ENCODE results near the gene TOB1. TPM values are rescaled to one million over a fixed set of nuclear protein-coding genes. Genes with fewer than 3 reads are reported as not detected.
"Not testable (repeated sequence)": the region's sequence is repeated elsewhere in the genome, so short reads cannot be mapped to it uniquely, and the experiment has no call there.

TOB1 gene
- total and polyA plus RNA-seq, 2 donors, result 7.7 to 49.3 TPM

- peak overlapping the region; percentile 84 to 97 for H3K27ac ChIP-seq (ENCODE audit: low read depth in 1 of 2, low read length in 1 of 2)
- H3K4me1 ChIP-seq (ENCODE audit: control insufficient read depth in 2 of 2, insufficient read depth in 2 of 2, low read length in 2 of 2), result peaks cover 9 to 18% of the 10 kb centered on the region in 2 donors
- H3K36me3 ChIP-seq (ENCODE audit: control insufficient read depth in 2 of 2, insufficient read depth in 2 of 2, low read length in 1 of 2), result peaks cover 7 to 15% of the 10 kb centered on the region in 2 donors
- WGBS, result 1% methylated on average over 46 of the region's 50 CpGs
- no peaks in the 10 kb centered on the region for H3K27me3 ChIP-seq (ENCODE audit: control insufficient read depth in 2 of 2, insufficient read depth in 1 of 2, low read length in 1 of 2)
- peak overlapping the region; percentile 81 to 96 for H3K4me3 ChIP-seq (ENCODE audit: low read length in 2 of 2)
- H3K9me3 ChIP-seq (ENCODE audit: control insufficient read depth in 2 of 2, insufficient read depth in 1 of 2, low read length in 1 of 2), result peaks cover 0 to 7% of the 10 kb centered on the region in 2 donors
- DNase-seq (ENCODE audit: low read depth in 6 of 9, low spot score in 9 of 9), result peak in 8 of 9 donors; percentile 39 to 79 (median 56)
Measured at GRCh38 chr17:50865060-50865867, 890 bp downstream of the TOB1 start.

GRCh38 chr17:50864747-50865059 is 1.5 kb downstream of the TOB1 start:
- WGBS, result 27% methylated on average over 6 of the region's 6 CpGs
- Histone ChIP-seq H3K9me3 (ENCODE audit: control insufficient read depth in 2 of 2, insufficient read depth in 1 of 2, low read length in 1 of 2) (peaks cover 0 to 7% of the 10 kb centered on the region in 2 donors), H3K36me3 (ENCODE audit: control insufficient read depth in 2 of 2, insufficient read depth in 2 of 2, low read length in 1 of 2) (peaks cover 7 to 15% of the 10 kb centered on the region in 2 donors), H3K27ac (ENCODE audit: low read depth in 1 of 2, low read length in 1 of 2) (peak overlapping the region; percentile 84 to 97), H3K4me3 (ENCODE audit: low read length in 2 of 2) (peak overlapping the region; percentile 81 to 96), H3K4me1 (ENCODE audit: control insufficient read depth in 2 of 2, insufficient read depth in 2 of 2, low read length in 2 of 2) (peaks cover 9 to 18% of the 10 kb centered on the region in 2 donors), H3K27me3 (ENCODE audit: control insufficient read depth in 2 of 2, insufficient read depth in 1 of 2, low read length in 1 of 2) (no peaks in the 10 kb centered on the region)
- DNase-seq (ENCODE audit: low read depth in 6 of 9, low spot score in 9 of 9), result no peak

DNA sequence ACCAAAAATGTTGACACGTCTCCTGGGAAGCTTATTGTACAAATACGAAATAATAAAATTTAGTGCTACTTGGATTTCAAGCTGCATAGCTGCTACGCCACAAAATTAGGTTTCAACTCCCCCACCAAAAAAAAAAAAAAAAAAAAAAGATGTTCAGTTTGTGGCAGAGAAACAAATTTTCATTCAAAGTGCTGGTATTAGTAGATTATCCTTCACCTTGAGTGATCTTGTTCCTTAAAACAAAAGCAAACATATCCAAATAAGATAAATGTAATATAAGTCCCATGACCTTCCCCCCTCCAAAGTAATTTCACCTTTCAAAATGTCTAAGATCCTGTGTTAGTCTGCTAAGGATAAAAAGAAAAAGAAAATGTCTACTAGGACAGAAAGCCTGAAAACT is 2.2 kb downstream of the TOB1 start:
- peaks cover 9 to 18% of the 10 kb centered on the region in 2 donors for H3K4me1 ChIP-seq (ENCODE audit: control insufficient read depth in 2 of 2, insufficient read depth in 2 of 2, low read length in 2 of 2)
- H3K27me3 ChIP-seq (ENCODE audit: control insufficient read depth in 2 of 2, insufficient read depth in 1 of 2, low read length in 1 of 2), result no peaks in the 10 kb centered on the region
- H3K4me3 ChIP-seq (ENCODE audit: low read length in 2 of 2), result no peak overlapping the region
- peaks cover 0 to 7% of the 10 kb centered on the region in 2 donors for H3K9me3 ChIP-seq (ENCODE audit: control insufficient read depth in 2 of 2, insufficient read depth in 1 of 2, low read length in 1 of 2)
- 92% methylated on average over 3 of the region's 3 CpGs for WGBS
- H3K36me3 ChIP-seq (ENCODE audit: control insufficient read depth in 2 of 2, insufficient read depth in 2 of 2, low read length in 1 of 2), result peaks cover 7 to 15% of the 10 kb centered on the region in 2 donors
- H3K27ac ChIP-seq (ENCODE audit: low read depth in 1 of 2, low read length in 1 of 2), result no peak overlapping the region
- no peak for DNase-seq (ENCODE audit: low read depth in 6 of 9, low spot score in 9 of 9)

- H3K9me3 ChIP-seq (ENCODE audit: control insufficient read depth in 2 of 2, insufficient read depth in 1 of 2, low read length in 1 of 2), result peaks cover 0 to 7% of the 10 kb centered on the region in 2 donors
- peak overlapping the region in 1 of 2 donors; percentile 8 for H3K4me3 ChIP-seq (ENCODE audit: low read length in 2 of 2)
- H3K27ac ChIP-seq (ENCODE audit: low read depth in 1 of 2, low read length in 1 of 2), result no peak overlapping the region
Measured at GRCh38 chr17:50863221-50863843, 2.8 kb downstream of the TOB1 start.

GRCh38 chr17:50861822-50862528 is 4.2 kb downstream of the TOB1 start:
- Histone ChIP-seq H3K36me3 (ENCODE audit: control insufficient read depth in 2 of 2, insufficient read depth in 2 of 2, low read length in 1 of 2) (peaks cover 7 to 15% of the 10 kb centered on the region in 2 donors), H3K27ac (ENCODE audit: low read depth in 1 of 2, low read length in 1 of 2) (no peak overlapping the region), H3K27me3 (ENCODE audit: control insufficient read depth in 2 of 2, insufficient read depth in 1 of 2, low read length in 1 of 2) (no peaks in the 10 kb centered on the region), H3K4me1 (ENCODE audit: control insufficient read depth in 2 of 2, insufficient read depth in 2 of 2, low read length in 2 of 2) (peaks cover 8 to 9% of the 10 kb centered on the region in 2 donors), H3K4me3 (ENCODE audit: low read length in 2 of 2) (no peak overlapping the region), H3K9me3 (ENCODE audit: control insufficient read depth in 2 of 2, insufficient read depth in 1 of 2, low read length in 1 of 2) (peaks cover 0 to 2% of the 10 kb centered on the region in 2 donors)
- no peak for DNase-seq (ENCODE audit: low read depth in 6 of 9, low spot score in 9 of 9)
- 96% methylated on average over 7 of the region's 7 CpGs for WGBS

More at GRCh38 chr17:50863221-50863843, 2.8 kb downstream of the TOB1 start:
- Histone ChIP-seq H3K36me3 (ENCODE audit: control insufficient read depth in 2 of 2, insufficient read depth in 2 of 2, low read length in 1 of 2) (peaks cover 7 to 15% of the 10 kb centered on the region in 2 donors), H3K4me1 (ENCODE audit: control insufficient read depth in 2 of 2, insufficient read depth in 2 of 2, low read length in 2 of 2) (peaks cover 9 to 18% of the 10 kb centered on the region in 2 donors), H3K27me3 (ENCODE audit: control insufficient read depth in 2 of 2, insufficient read depth in 1 of 2, low read length in 1 of 2) (no peaks in the 10 kb centered on the region)
- no peak for DNase-seq (ENCODE audit: low read depth in 6 of 9, low spot score in 9 of 9)
- 98% methylated on average over 11 of the region's 11 CpGs for WGBS

DNA sequence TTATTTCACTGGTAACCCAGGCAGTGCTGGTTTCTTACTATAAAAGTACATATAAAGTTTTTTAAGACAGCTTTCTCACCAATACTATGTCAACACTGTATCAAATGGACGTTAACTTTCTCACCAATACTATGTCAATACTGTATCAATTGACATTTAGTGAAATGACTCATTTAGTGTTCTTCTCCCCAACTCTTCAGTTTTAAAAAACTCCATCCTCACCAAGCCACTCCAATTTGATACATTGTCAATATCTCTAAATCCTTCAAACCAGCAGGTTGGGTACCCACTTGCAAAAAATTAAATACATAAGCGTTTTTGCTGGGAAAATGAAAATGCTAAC is 4.8 kb downstream of the TOB1 start:
- no peak overlapping the region for H3K4me3 ChIP-seq (ENCODE audit: low read length in 2 of 2)
- H3K4me1 ChIP-seq (ENCODE audit: control insufficient read depth in 2 of 2, insufficient read depth in 2 of 2, low read length in 2 of 2), result peaks cover 8 to 9% of the 10 kb centered on the region in 2 donors
- no peaks in the 10 kb centered on the region for H3K27me3 ChIP-seq (ENCODE audit: control insufficient read depth in 2 of 2, insufficient read depth in 1 of 2, low read length in 1 of 2)
- WGBS, result 93% methylated on average over 2 of the region's 2 CpGs
- DNase-seq (ENCODE audit: low read depth in 6 of 9, low spot score in 9 of 9), result no peak
- peaks cover 7 to 15% of the 10 kb centered on the region in 2 donors for H3K36me3 ChIP-seq (ENCODE audit: control insufficient read depth in 2 of 2, insufficient read depth in 2 of 2, low read length in 1 of 2)
- H3K9me3 ChIP-seq (ENCODE audit: control insufficient read depth in 2 of 2, insufficient read depth in 1 of 2, low read length in 1 of 2), result no peaks in the 10 kb centered on the region
- no peak overlapping the region for H3K27ac ChIP-seq (ENCODE audit: low read depth in 1 of 2, low read length in 1 of 2)

GRCh38 chr17:50859727-50860126 is 6.4 kb downstream of the TOB1 start:
- not testable (repeated sequence) for DNase-seq (ENCODE audit: low read depth in 6 of 9, low spot score in 9 of 9); H3K27ac ChIP-seq (ENCODE audit: low read depth in 1 of 2, low read length in 1 of 2); H3K4me3 ChIP-seq (ENCODE audit: low read length in 2 of 2); H3K27me3 ChIP-seq (ENCODE audit: control insufficient read depth in 2 of 2, insufficient read depth in 1 of 2, low read length in 1 of 2); H3K4me1 ChIP-seq (ENCODE audit: control insufficient read depth in 2 of 2, insufficient read depth in 2 of 2, low read length in 2 of 2); H3K9me3 ChIP-seq (ENCODE audit: control insufficient read depth in 2 of 2, insufficient read depth in 1 of 2, low read length in 1 of 2)
- peaks cover 7 to 15% of the 10 kb centered on the region in 2 donors for H3K36me3 ChIP-seq (ENCODE audit: control insufficient read depth in 2 of 2, insufficient read depth in 2 of 2, low read length in 1 of 2)
- 98% methylated on average over 15 of the region's 15 CpGs for WGBS

GRCh38 chr17:50858486-50859225 is 7.5 kb downstream of the TOB1 start:
- H3K27me3 ChIP-seq (ENCODE audit: control insufficient read depth in 2 of 2, insufficient read depth in 1 of 2, low read length in 1 of 2), result peaks cover 0 to 2% of the 10 kb centered on the region in 2 donors
- no peaks in the 10 kb centered on the region for H3K9me3 ChIP-seq (ENCODE audit: control insufficient read depth in 2 of 2, insufficient read depth in 1 of 2, low read length in 1 of 2)
- no peak overlapping the region for H3K4me3 ChIP-seq (ENCODE audit: low read length in 2 of 2)
- 98% methylated on average over 12 of the region's 12 CpGs for WGBS
- H3K36me3 ChIP-seq (ENCODE audit: control insufficient read depth in 2 of 2, insufficient read depth in 2 of 2, low read length in 1 of 2), result peaks cover 7 to 14% of the 10 kb centered on the region in 2 donors
- no peak overlapping the region for H3K27ac ChIP-seq (ENCODE audit: low read depth in 1 of 2, low read length in 1 of 2)
- H3K4me1 ChIP-seq (ENCODE audit: control insufficient read depth in 2 of 2, insufficient read depth in 2 of 2, low read length in 2 of 2), result peaks cover 8% of the 10 kb centered on the region in 2 donors
- DNase-seq (ENCODE audit: low read depth in 6 of 9, low spot score in 9 of 9), result no peak

Measured in thymus (tissue), 11 donors.